ENCODE measurements around the gene SMAP1. TPM values are rescaled to one million over a fixed set of nuclear protein-coding genes. Genes with fewer than 3 reads are reported as not detected.

Gene SMAP1
- 21.7 TPM for total RNA-seq
- long read RNA-seq, transcript SMAP1-201 (10 exons, 2,403 nt), result major isoform, 11 of 49 reads
- long read RNA-seq, transcript SMAP1-203 (11 exons, 3,333 nt), result minor isoform, 5 of 49 reads
- long read RNA-seq, partial matches to known transcripts, result 24 of 49 reads
- long read RNA-seq, other reads (novel, unspliced or antisense), result 9 of 49 reads

DNA sequence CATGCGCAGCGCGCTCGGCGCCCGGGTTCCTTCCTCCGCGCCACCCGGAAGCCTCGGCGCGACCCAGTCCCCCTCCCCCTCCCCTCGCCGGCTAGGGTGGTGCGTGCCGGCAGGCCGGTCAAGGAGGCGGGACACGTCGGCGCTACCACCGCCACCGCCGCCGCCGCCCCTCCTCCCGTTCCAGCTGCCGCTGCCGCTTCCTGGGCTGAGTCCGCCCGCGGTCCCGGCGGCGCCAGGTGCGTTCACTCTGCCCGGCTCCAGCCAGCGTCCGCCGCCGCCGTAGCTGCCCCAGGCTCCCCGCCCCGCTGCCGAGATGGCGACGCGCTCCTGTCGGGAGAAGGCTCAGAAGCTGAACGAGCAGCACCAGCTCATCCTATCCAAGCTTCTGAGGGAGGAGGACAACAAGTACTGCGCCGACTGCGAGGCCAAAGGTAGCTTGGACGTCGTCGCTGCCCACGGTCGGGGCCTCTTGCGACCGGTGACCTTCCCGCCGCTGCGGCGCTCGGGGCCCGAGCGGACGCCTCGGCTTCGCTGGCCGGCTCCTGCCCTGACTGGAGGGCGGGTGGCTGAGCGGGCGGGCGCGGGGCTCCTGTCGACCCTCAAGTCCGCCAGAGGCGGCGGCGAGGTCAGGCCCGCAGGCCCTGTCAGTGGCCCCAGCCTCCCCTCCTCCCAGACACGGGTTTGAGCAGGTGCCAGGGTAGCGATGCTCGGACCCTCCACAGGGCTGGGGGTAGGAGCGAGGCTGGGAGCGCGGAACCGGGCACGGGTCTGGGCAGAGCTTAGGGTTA lies at the start of gene SMAP1:
SMAP1 (plus strand) TSS at position 173 of the 788 bp plus-strand sequence; CDS start at position 314, 141 bp downstream.
- Histone ChIP-seq H3K27ac (peak within 1 kb of the TSS; percentile 94), H3K4me1 (peaks cover 35% of the 10 kb centered on the region), H3K9me3 (no peaks in the 10 kb centered on the region), H3K4me3 (peak within 1 kb of the TSS; percentile 94), H3K36me3 (no peaks in the 10 kb centered on the region), H3K27me3 (ENCODE audit: low read depth) (no peaks in the 10 kb centered on the region)
- TF ChIP-seq, protein P1, sequence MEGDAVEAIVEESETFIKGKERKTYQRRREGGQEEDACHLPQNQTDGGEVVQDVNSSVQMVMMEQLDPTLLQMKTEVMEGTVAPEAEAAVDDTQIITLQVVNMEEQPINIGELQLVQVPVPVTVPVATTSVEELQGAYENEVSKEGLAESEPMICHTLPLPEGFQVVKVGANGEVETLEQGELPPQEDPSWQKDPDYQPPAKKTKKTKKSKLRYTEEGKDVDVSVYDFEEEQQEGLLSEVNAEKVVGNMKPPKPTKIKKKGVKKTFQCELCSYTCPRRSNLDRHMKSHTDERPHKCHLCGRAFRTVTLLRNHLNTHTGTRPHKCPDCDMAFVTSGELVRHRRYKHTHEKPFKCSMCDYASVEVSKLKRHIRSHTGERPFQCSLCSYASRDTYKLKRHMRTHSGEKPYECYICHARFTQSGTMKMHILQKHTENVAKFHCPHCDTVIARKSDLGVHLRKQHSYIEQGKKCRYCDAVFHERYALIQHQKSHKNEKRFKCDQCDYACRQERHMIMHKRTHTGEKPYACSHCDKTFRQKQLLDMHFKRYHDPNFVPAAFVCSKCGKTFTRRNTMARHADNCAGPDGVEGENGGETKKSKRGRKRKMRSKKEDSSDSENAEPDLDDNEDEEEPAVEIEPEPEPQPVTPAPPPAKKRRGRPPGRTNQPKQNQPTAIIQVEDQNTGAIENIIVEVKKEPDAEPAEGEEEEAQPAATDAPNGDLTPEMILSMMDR (IDR thresholded peaks at IDR 0.05), result no peak
- peak; percentile 97 for DNase-seq
- intact Hi-C loops (cut with DNase I), result no loop called here
- ATAC-seq, result peak; percentile 99

GRCh38 chr6:70620746-70621145 lies 46.9 kb upstream of the SMAP1 start:
- Histone ChIP-seq H3K27me3 (ENCODE audit: low read depth) (no peaks in the 10 kb centered on the region), H3K36me3 (no peaks in the 10 kb centered on the region), H3K9me3 (no peaks in the 10 kb centered on the region), H3K27ac (no peak overlapping the region), H3K4me1 (no peaks in the 10 kb centered on the region), H3K4me3 (no peak overlapping the region)
- intact Hi-C loops (cut with DNase I), result no loop called here
- TF ChIP-seq, protein P1 (IDR thresholded peaks at IDR 0.05), result no peak
- ATAC-seq (no peak), DNase-seq (no peak)

- Histone ChIP-seq H3K4me3 (no peak overlapping the region), H3K9me3 (no peaks in the 10 kb centered on the region), H3K36me3 (no peaks in the 10 kb centered on the region), H3K27me3 (ENCODE audit: low read depth) (no peaks in the 10 kb centered on the region), H3K4me1 (no peaks in the 10 kb centered on the region), H3K27ac (no peak overlapping the region)
- intact Hi-C loops (cut with DNase I), result no loop called here
- ATAC-seq (no peak), DNase-seq (no peak)
- TF ChIP-seq, protein P1 (IDR thresholded peaks at IDR 0.05), result no peak
Observed at GRCh38 chr6:70622461-70622860, 45.2 kb upstream of the SMAP1 start.

DNA sequence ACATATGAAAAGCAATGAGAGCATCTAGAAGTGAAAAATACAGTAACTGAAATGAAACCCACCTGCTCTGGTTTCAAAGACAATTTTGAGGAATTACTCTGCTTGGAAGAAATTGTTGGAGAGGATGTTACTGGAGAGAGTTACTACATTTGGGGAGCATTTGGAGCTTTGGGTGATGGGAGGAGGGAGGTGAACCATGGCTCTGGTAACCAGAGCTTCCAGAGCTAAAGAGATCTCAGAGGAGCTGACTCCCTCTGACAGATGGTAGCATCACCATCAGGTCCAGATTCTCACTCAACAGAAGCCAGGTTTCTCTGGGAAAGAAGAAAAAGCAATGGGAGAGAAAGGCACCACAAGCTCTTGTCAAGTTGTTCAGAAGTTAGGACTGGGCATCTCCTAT lies 42.2 kb upstream of the SMAP1 start:
- H3K27me3 ChIP-seq (ENCODE audit: low read depth), result no peaks in the 10 kb centered on the region
- intact Hi-C loops (cut with DNase I), result no loop called here

DNA sequence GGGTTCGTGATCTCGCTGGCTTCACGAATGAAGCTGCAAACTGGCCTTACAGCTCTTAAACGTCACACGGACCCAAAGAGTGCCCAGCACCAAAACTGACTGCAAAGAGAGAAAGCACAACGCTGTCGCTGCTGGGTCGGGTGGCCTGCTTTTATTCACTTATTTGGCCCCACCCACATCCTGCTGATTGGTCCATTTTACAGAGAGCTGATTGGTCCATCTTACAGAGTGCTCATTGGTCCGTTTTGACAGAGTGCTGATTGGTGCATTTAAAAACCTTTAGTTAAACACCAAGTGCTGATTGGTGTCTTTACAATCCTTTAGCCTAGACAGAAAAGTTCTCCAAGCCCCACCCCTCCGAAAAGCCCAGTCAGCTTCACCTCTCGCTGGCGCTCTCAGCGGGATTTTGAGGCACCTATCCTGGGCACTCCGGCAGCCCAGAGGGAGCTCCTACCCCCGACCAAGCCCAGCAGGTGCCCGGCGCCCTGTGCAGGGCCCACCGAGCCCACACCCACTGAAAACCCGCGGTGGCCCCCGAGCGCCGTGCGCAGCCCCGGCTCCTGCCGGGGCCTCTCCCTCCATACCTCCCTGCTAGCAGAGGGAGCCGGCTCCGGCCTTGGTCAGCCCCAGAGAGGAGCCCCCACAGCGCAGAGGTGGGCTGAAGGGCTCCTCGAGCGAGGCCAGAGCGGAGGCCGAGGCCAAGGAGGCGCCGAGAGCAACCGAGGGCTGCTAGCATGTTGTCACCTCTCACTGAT lies 40.0 kb upstream of the SMAP1 start:
- DNase-seq (no peak), ATAC-seq (no peak)
- H3K4me3 ChIP-seq, result no peak overlapping the region
- TF ChIP-seq, protein P1 (IDR thresholded peaks at IDR 0.05), result no peak
- no peaks in the 10 kb centered on the region for H3K27me3 ChIP-seq (ENCODE audit: low read depth)
- H3K4me1 ChIP-seq, result no peaks in the 10 kb centered on the region
- H3K36me3 ChIP-seq, result no peaks in the 10 kb centered on the region
- intact Hi-C loops (cut with DNase I), result no loop called here
- H3K27ac ChIP-seq, result no peak overlapping the region
- no peaks in the 10 kb centered on the region for H3K9me3 ChIP-seq

More for the DNA sequence above, 42.2 kb upstream of the SMAP1 start:
- Histone ChIP-seq H3K4me3 (no peak overlapping the region), H3K27ac (no peak overlapping the region), H3K9me3 (no peaks in the 10 kb centered on the region), H3K36me3 (no peaks in the 10 kb centered on the region), H3K4me1 (no peaks in the 10 kb centered on the region)
- DNase-seq, result no peak
- TF ChIP-seq, protein P1 (IDR thresholded peaks at IDR 0.05), result no peak
- ATAC-seq, result no peak
